HG03196 (cell line): ENCODE data around the gene GALNT6.
A peak's percentile ranks its signal among the peaks of the same experiment; 100 is the strongest.
"Not testable (repeated sequence)": the region's sequence is repeated elsewhere in the genome, so short reads cannot be mapped to it uniquely, and the experiment has no call there.

Source experiments
- ATAC-seq: cut with Tn5 transposase; IDR thresholded peaks from one replicate; pipeline ENCODE4 v1.9.1; 2021; ENCODE audit not compliant: unreplicated experiment

GALNT6 gene

DNA sequence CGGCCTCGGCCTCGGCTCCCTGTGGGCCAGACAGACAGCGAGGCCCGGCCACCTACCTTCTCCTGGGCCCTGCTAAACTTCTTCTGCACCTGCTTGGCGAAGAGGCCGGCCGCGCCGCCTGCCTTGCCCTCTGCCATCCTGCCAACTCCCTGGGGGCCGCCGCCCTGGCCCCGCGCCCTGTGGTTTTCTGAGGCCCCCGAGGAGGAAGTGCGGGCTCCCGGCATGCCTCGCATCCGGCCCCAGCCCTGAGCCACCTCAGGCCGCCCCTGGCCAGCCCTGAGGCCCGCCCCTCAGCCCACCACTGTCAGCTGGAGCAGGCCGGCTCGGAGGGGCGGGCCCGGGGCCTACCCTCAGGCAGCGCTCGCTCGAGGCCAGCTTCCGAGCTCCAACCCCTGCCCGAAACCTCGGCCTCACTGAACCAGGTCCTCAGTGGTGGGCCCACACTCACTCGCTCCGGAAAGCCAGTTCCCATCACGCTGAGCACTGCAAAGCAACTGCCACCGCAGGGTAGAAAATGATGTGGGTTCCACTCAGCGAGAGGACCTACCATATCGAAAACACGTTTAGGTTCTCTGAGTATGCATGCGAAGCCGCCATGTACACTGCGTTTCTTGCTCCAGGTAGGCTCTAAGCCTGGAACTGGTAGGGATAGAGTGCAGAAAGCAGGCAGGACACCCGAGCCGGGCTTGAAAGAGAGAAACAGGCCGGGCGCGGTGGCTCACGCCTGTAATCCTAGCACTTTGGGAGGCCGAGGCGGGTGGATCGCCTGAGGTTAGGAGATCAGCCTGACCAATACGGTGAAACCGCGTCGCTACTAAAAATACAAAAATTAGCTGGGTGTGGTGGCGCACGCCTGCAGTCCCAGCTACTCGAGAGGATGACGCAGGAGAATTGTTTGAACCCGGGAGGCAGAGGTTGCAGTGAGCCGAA is 67.0 kb downstream of the GALNT6 start, which contains the start of gene BIN2:
Gene BIN2 (minus strand): TSS at position 209 of the 930 bp plus-strand sequence. CDS start 72 bp downstream, at position 137.
- peak; percentile 44 for ATAC-seq

DNA sequence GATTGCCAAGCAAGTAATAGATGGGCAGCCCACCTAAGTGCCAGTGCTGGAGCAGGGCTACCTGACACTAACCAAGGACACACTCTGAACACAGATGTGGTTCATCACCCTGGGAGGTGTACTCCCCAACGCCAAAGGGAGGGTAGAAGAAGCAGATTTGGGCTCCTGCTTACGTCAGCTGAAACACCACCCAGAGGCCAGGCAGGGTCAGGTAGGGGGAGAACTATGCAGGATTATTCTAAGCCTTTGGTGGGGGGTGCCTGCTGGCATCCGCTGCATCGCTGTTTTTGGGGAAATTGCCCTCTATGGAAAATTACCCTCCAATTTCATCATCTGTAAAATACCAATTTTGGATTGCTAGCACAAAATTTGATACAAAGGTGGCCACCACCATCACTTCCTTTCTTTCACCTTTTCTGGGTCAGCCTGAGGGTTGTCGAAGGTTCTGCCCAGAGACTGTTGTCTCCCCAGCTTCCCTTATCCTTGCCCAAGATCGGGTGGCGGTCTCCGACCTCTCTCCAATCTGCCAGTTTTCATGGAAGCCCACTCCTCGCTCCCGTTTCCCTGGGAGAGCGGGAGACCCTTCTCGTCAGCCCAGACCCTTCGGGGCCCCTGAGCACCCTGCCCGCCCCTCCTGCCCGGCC is 67.8 kb downstream of the GALNT6 start:
- ATAC-seq: no peak

DNA sequence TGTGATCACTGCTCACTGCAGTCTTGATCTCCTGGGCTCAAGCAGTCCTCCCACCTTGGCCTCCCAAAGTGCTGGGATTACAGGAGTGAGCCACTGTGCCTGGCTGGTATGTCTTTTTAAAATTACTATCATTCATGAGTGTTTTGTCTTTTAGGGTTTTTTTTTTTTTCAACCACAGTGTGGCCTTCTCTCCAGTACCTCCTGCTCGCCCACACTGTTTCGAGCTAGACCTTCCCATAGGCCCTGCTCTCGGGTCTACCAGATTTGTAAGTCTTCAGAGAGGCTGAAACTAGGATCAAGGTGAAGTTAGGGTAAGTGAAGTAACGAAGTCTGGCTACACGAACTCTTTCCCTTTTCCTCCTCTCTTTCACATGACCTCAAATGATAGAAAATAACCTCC is 68.8 kb downstream of the GALNT6 start:
- no peak for ATAC-seq

DNA sequence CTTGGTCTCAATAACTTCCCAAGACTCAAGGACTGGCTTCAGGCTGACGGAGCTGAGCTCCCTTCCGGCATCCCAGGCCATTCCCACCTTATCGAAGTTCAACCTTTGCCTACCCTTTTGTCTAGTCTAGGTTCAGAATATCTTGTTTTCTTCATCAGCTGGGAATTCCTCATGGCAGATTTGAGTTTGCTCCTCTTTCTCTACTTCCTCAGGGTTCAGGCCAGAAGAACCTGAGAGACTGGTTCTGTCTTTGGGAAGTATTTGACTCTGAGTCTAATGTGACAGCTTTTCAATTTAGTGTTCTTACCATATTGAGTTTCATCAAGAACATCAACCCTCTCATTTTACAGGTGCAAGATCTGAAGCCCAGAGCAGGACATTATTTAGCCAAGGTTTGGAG is 69.3 kb downstream of the GALNT6 start:
- ATAC-seq: no peak

DNA sequence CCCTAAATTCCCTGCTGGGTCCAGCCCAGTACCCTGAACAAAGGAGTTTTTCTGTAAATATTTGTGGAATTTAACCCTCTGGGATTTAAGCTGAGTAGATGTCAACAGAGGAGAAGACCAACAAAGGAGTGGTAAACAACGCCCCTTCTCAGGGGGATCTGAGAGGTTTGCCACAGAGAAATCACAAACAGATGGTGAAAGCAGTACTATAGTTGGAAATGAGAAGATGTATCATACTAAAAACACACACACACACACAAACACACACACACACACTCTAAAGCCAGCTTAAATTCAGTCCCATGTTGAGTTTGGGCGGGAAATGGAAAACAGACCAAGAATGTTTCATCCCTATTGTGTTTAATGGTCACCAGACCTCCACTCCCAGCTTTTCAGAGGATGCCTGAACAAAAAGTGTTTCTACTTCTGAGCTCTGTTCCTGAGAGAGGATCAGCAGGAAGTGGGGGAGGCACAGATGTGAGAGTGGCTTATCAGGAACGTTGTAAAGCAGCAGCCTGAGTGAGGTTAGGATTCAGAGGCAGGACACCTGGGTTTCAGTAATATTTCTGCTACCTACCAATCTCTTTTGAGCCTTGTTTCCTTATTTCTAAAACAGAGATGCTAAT is 70.4 kb downstream of the GALNT6 start:
- ATAC-seq: no peak

DNA sequence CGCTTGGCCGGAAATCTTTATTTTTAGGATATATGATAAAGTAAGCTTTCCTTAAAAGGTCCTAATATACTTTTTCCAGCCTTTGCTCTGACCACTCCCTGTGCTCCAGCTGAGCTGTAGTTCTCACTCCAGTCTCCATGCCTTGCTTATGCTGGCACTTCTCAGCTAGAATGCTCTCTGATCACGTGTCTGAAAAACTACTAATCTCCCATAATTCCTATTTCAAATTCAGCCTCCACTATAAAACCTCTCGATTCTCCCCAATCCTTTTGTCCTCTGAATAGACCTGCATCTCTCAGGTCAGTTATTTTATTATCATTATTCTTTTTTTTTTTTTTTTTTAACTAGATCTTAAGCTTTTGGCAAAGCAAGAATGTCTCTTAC is 70.9 kb downstream of the GALNT6 start:
- no peak for ATAC-seq

DNA sequence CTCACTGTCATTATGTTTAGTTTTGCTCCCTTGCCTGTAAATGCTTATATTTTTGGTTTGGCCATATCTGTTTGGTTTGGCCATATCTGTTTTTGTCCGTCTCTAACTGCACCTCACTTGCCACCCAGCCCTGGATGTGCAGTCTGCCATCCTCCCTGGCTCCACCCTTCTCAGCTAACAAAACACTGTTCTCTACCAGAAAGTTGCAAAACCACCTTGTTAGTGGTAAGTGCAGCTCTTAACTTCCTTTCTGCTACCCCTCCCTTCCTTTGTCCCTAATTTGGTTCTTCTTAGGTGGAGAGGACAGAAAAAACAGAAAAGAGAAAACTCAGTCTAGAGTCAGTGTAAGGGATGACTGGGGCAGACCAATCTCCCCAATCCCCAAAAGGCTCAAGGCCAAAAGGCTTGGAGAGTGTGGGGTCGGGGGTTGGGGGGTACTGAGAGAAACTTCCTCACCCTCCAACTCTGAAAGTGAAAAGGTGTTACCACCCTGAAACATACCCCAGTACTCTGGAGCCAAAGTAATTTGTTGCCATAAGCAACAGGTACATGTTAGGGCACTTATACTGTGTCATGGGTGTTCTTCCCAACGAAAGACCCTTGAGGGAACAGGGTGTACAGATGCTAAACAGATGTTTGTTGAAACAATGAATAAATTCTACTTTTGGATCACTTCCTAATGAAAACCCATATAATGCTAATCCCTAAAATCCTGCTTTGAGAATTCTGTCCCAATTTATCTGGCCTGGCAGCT is 72.2 kb downstream of the GALNT6 start:
- no peak for ATAC-seq

DNA sequence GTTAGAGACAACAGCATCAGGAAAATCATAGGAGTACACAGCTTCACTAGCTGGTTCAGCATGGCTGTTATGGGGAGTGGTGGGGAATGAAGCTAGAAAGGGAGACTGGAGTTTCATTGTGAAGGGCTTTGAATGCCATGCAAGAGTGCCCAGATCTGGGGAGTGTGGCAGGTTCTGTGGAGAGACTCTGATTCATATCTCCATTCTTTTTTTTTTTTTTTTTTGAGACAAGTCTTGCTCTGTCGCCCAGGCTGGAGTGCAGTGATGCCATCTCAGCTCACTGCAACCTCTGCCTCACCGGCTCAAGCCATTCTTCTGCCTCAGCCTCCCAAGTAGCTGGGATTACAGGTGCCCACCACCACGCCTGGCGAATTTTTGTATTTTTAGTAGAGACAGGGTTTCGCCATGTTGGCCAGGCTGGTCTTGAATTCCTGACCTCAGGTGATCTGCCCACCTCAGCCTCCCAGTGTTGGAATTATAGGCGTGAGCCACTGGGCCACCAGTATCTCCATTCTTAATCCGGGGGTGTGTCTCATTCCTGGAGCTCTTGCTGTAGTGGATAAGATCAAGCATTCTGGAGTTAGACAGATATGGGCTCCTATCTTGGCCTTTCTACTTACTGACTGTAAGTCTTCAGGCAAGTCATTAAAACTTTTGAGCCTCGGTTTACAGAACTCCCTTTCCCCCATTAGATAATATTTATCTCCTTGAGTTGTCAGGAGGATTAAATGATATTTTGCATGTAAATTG is 73.0 kb downstream of the GALNT6 start:
- not testable (repeated sequence) for ATAC-seq

DNA sequence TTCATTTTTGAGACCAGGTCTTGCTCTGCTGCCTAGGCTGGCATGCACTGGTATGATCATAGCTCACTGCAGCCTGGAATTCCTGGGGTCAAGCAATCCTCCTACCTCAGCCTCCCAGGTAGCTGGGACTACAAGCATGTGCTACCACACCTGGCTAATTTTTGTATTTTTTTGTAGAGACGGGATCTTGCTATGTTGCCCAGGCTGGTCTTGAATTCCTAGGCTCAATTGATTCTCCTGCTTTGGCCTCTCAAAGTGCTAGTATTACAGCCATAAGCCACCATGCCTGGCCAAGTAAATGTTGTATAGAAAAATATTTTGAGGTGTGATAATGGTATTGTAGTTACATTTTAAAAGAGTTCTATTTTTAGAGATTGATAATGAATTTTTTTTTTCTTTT is 79.8 kb downstream of the GALNT6 start:
- no peak for ATAC-seq

DNA sequence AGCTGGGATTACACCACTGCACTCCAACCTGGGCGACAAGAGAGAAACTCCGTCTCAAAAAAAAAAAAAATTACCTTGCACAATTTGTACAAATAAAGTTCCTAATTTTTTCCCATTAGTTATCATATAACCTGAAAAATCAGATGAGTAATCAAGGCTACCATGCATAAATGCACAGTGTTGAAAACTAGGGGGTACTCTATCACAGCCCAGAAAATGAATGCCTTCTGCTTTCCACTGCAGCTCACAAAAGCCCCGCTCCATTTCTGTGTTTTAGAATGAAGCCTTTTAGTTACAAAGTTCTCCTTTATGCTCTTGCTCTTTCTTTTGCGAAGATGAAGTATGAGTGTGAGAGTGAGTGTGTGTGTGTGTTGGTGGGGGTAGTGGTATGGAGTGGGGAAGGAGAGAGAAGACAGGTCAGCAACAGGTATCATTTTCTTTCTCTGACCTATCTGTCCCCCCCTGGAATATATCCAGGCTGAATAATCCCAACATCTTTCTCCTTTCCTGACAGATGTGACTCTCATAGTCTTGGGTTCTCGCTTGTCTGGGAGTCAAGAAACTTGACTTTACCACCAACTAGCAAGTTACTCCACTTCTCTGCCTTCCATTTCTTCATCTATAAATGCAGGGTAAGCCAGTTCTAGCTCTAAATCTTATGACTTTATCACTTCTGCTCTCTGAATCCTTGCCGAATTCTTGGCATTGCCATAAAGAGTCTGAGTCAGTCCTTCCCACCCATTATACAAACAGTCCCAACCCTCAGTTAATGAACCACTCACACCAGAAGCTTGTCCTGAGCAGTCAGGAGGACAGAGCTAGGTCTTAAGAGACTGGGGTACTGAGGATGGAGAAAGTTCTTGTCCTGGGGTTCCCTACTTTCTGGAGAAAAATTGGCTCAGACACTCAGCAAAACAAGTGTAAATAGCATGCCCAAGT is 83.3 kb downstream of the GALNT6 start:
- no peak for ATAC-seq

DNA sequence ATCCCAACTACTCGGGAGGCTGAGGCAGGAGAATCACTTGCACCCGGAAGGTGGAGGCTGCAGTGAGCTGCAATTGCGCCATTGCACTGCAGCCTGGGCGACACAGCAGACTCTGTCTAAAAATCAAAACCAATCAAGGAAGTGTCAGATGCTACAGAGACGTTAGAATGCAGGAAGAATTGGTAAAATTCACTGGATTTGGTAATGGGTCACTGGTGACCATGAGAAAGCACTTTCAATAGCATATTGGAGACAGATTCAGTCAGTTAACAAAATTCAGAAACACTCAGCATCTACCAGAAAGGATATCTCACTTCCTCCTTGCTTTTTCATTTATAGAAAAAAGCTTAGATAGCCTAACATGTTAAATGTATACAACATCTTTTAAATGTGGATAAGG is 84.7 kb downstream of the GALNT6 start:
- no peak for ATAC-seq
